ENCODE data around the gene COG7.

- TF ChIP-seq CTCF (conservative IDR thresholded peaks at IDR 0.05; ENCODE audit: low read depth, low read length) (no peak), EZH2phosphoT487 (IDR thresholded peaks at IDR 0.05; ENCODE audit: borderline replicate concordance, low read length) (no peak)
These were observed 33.0 kb downstream of the COG7 start for GRCh38 chr16:23420011-23420410.
